H9 (cell line): ENCODE results near the gene RNPEPL1. TPM values are rescaled to one million over a fixed set of nuclear protein-coding genes. Genes with fewer than 3 reads are reported as not detected.

Experiments used
- DNase-seq: peaks from one replicate; pipeline ENCODE4 v3.0.0-alpha.2; 2017
- H2AFZ ChIP-seq: one replicate; pipeline ENCODE4 v1.6.1; 2013; ENCODE audit warnings: mild to moderate bottlenecking, low read length, control low read depth, moderate library complexity
- H2AK5ac ChIP-seq: 2 replicates; pipeline ENCODE4 v1.6.1; 2013; ENCODE audit warnings: low read length, control low read depth, mixed read lengths; ENCODE audit not compliant: insufficient read length
- H2BK120ac ChIP-seq: one replicate; pipeline ENCODE4 v1.6.1; 2013; ENCODE audit warnings: low read depth, mild to moderate bottlenecking, low read length, control low read depth, inconsistent platforms; ENCODE audit not compliant: poor library complexity, severe bottlenecking
- H2BK12ac ChIP-seq: 2 replicates; pipeline ENCODE4 v1.6.1; 2013; ENCODE audit warnings: low read length, control low read depth, mixed read lengths, low read depth; ENCODE audit not compliant: insufficient read length
- H2BK15ac ChIP-seq: 2 replicates; pipeline ENCODE4 v1.6.1; 2013; ENCODE audit warnings: low read depth, low read length, control low read depth
- H2BK20ac ChIP-seq: one replicate; pipeline ENCODE4 v1.6.1; 2013; ENCODE audit warnings: low read depth, mild to moderate bottlenecking, low read length, control low read depth, inconsistent platforms; ENCODE audit not compliant: poor library complexity, severe bottlenecking
- H2BK5ac ChIP-seq: 2 replicates; pipeline ENCODE4 v1.6.1; 2013; ENCODE audit warnings: low read length, control low read depth, mixed read lengths; ENCODE audit not compliant: insufficient read length
- H3K14ac ChIP-seq: 2 replicates; pipeline ENCODE4 v1.6.1; 2013; ENCODE audit warnings: low read length, control low read depth; ENCODE audit not compliant: insufficient read depth
- H3K18ac ChIP-seq: 2 replicates; pipeline ENCODE4 v1.6.1; 2013; ENCODE audit warnings: low read depth, mild to moderate bottlenecking, mixed read lengths, low read length, control low read depth; ENCODE audit not compliant: insufficient read length
- H3K23ac ChIP-seq: 2 replicates; pipeline ENCODE4 v1.6.1; 2013; ENCODE audit warnings: low read length, control low read depth, mixed read lengths, low read depth; ENCODE audit not compliant: insufficient read length
- H3K23me2 ChIP-seq: 2 replicates; pipeline ENCODE4 v1.6.1; 2013; ENCODE audit warnings: low read depth, mild to moderate bottlenecking, mixed read lengths, low read length, control low read depth; ENCODE audit not compliant: insufficient read length, poor library complexity, severe bottlenecking
- H3K27ac ChIP-seq: 2 replicates; pipeline ENCODE4 v1.5.1; 2013; ENCODE audit warnings: low read length, control low read depth, mixed read lengths, low read depth; ENCODE audit not compliant: insufficient read length
- H3K27me3 ChIP-seq: 2 replicates; pipeline ENCODE4 v1.6.1; 2013; ENCODE audit warnings: low read length, control low read depth, inconsistent platforms; ENCODE audit not compliant: insufficient read depth
- H3K4ac ChIP-seq: 2 replicates; pipeline ENCODE4 v1.6.1; 2013; ENCODE audit warnings: low read depth, mild to moderate bottlenecking, control low read depth, inconsistent platforms, low read length, moderate library complexity
- H3K4me1 ChIP-seq: 2 replicates; pipeline ENCODE4 v1.6.1; 2013; ENCODE audit warnings: low read length, control low read depth, inconsistent platforms; ENCODE audit not compliant: insufficient read depth
- H3K4me2 ChIP-seq: 2 replicates; pipeline ENCODE4 v1.6.1; 2013; ENCODE audit warnings: low read length, control low read depth, mixed read lengths; ENCODE audit not compliant: insufficient read length, insufficient read depth
- H3K56ac ChIP-seq: 2 replicates; pipeline ENCODE4 v1.6.1; 2013; ENCODE audit warnings: low read depth, mild to moderate bottlenecking, mixed read lengths, low read length, control low read depth; ENCODE audit not compliant: insufficient read length
- H3K79me1 ChIP-seq: 2 replicates; pipeline ENCODE4 v1.6.1; 2013; ENCODE audit warnings: low read depth, mild to moderate bottlenecking, moderate library complexity, low read length, control low read depth, inconsistent platforms; ENCODE audit not compliant: insufficient read depth, poor library complexity, severe bottlenecking
- H3K79me2 ChIP-seq: 2 replicates; pipeline ENCODE4 v1.6.1; 2013; ENCODE audit warnings: low read length, control low read depth, inconsistent platforms; ENCODE audit not compliant: insufficient read depth
- H3K9ac ChIP-seq: 2 replicates; pipeline ENCODE4 v1.6.1; 2013; ENCODE audit warnings: low read length, control low read depth, mixed read lengths; ENCODE audit not compliant: insufficient read length; ENCODE audit errors: extremely low read depth
- H3K9me3 ChIP-seq: one replicate; pipeline ENCODE4 v1.6.1; 2013; ENCODE audit warnings: low read depth, low read length, inconsistent platforms; ENCODE audit not compliant: control insufficient read depth
- H3T11ph ChIP-seq: one replicate; pipeline ENCODE4 v1.6.1; 2013; ENCODE audit warnings: mild to moderate bottlenecking, low read length, control low read depth, inconsistent platforms
- H4K20me1 ChIP-seq: one replicate; pipeline ENCODE4 v1.6.1; 2013; ENCODE audit not compliant: control insufficient read depth, insufficient read length, insufficient read depth
- H4K5ac ChIP-seq: 2 replicates; pipeline ENCODE4 v1.6.1; 2013; ENCODE audit warnings: low read depth, mild to moderate bottlenecking, mixed read lengths, low read length, control low read depth; ENCODE audit not compliant: insufficient read length
- H4K8ac ChIP-seq: replicated peaks from 2 replicates; pipeline ENCODE4 v1.6.1; 2013; ENCODE audit warnings: low read length, control low read depth, mixed read lengths, low read depth; ENCODE audit not compliant: insufficient read length
- H4K91ac ChIP-seq: 2 replicates; pipeline ENCODE4 v1.6.1; 2013; ENCODE audit warnings: low read depth, mild to moderate bottlenecking, moderate library complexity, mixed read lengths, low read length, control low read depth; ENCODE audit not compliant: insufficient read length
- H3K27ac Mint-ChIP-seq, 3 experiments: 2 replicates in 2 of 3; 3 replicates in 1 of 3; pipeline ENCODE4 v1.8.0; 2020 to 2021; ENCODE audit warnings: mixed read lengths in 3 of 3, mild to moderate bottlenecking in 1 of 3, moderate library complexity in 1 of 3
- H3K27me3 Mint-ChIP-seq: 2 replicates; pipeline ENCODE4 v1.8.0; 2021; ENCODE audit warnings: low read depth, mild to moderate bottlenecking, moderate library complexity, mixed read lengths
- H3K36me3 Mint-ChIP-seq, 3 experiments: 2 replicates in 2 of 3; 3 replicates in 1 of 3; pipeline ENCODE4 v1.8.0; 2020 to 2021; ENCODE audit warnings: low read depth in 3 of 3, mixed read lengths in 3 of 3; ENCODE audit not compliant: insufficient read depth in 1 of 3
- H3K4me1 Mint-ChIP-seq, 2 experiments: 2 replicates each; pipeline ENCODE4 v1.8.0; 2020; ENCODE audit warnings: mixed read lengths in 2 of 2
- H3K4me3 Mint-ChIP-seq, 2 experiments: 2 replicates in 1 of 2; 3 replicates in 1 of 2; pipeline ENCODE4 v1.8.0; 2020 to 2021; ENCODE audit warnings: mild to moderate bottlenecking in 2 of 2, mixed read lengths in 2 of 2, moderate library complexity in 1 of 2
- H3K9me3 Mint-ChIP-seq, 2 experiments: 2 replicates in 1 of 2; 3 replicates in 1 of 2; pipeline ENCODE4 v1.8.0; 2020; ENCODE audit warnings: mild to moderate bottlenecking in 2 of 2, mixed read lengths in 2 of 2, moderate library complexity in 1 of 2
- CTCF ChIP-seq: fragments of 200-600 bp; sonication (generic); conservative IDR thresholded peaks from 3 replicates; pipeline ENCODE4 v1.8.0; 2021; ENCODE audit warnings: antibody characterized with exemption, mild to moderate bottlenecking
- WGBS: extraction: QIAGEN DNeasy Blood & Tissue Kit; methylation state at CpG from one replicate; pipeline ENCODE4 v1.1.7; 2013; ENCODE audit warnings: missing lambda C conversion rate, low lambda C conversion rate, mixed read lengths; ENCODE audit not compliant: insufficient read length; ENCODE audit errors: extremely low coverage; 5-methylcytosine and 5-hydroxymethylcytosine counted together
- total RNA-seq: library from RNA; stranded (reverse); gene quantifications from 2 replicates; pipeline ENCODE4 v1.2.1, GENCODE V29; 2021

Gene RNPEPL1
- total RNA-seq, 1 experiment from 2014 or later, result 22.5 TPM

GRCh38 chr2:240590681-240591111 is 22.4 kb downstream of the RNPEPL1 start:
- H3K14ac ChIP-seq, result no peak overlapping the region
- no peak overlapping the region for H2BK20ac ChIP-seq
- H3K4ac ChIP-seq, result no peak overlapping the region
- no peaks in the 10 kb centered on the region; the same call in 1 of the 2 replicates for H3K27me3 Mint-ChIP-seq
- H4K5ac ChIP-seq, result no peak overlapping the region
- H2AK5ac ChIP-seq, result no peak overlapping the region
- H3K4me1 ChIP-seq, result peaks cover 7% of the 10 kb centered on the region; the same call in 1 of the 2 replicates
- H3K4me3 Mint-ChIP-seq, result no peak overlapping the region
- no peaks in the 10 kb centered on the region for H4K20me1 ChIP-seq
- no peak overlapping the region for H2BK15ac ChIP-seq
- H3K23ac ChIP-seq, result no peak overlapping the region
- H3K4me1 Mint-ChIP-seq, result peaks cover 13 to 15% of the 10 kb centered on the region in 2 experiments
- no peaks in the 10 kb centered on the region for H3K27me3 ChIP-seq
- H3T11ph ChIP-seq, result no peak overlapping the region
- H3K23me2 ChIP-seq, result peaks cover 10% of the 10 kb centered on the region
- H3K9ac ChIP-seq, result no peak overlapping the region
- no peak overlapping the region for H3K27ac Mint-ChIP-seq
- no peak overlapping the region for H3K4me2 ChIP-seq
- H3K9me3 Mint-ChIP-seq, result peaks cover 0 to 2% of the 10 kb centered on the region in 2 experiments; a peak in 1 of 5 replicates
- peaks cover 5% of the 10 kb centered on the region for H3K79me1 ChIP-seq
- no peak overlapping the region for H3K56ac ChIP-seq
- H2BK12ac ChIP-seq, result no peak overlapping the region
- H3K79me2 ChIP-seq, result peaks cover 11% of the 10 kb centered on the region; the same call in 1 of the 2 replicates
- no peak overlapping the region for H3K27ac ChIP-seq
- no CpG with 5 or more reads among the region's 21 CpGs for WGBS
- no peak overlapping the region for H2AFZ ChIP-seq
- no peak overlapping the region for H4K91ac ChIP-seq
- no peak overlapping the region for H2BK120ac ChIP-seq
- peaks cover 12 to 30% (median 13%) of the 10 kb centered on the region in 3 experiments for H3K36me3 Mint-ChIP-seq
- no peak overlapping the region for H3K18ac ChIP-seq
- no peak overlapping the region for H2BK5ac ChIP-seq
- no peaks in the 10 kb centered on the region for H3K9me3 ChIP-seq
- DNase-seq, result no peak
- TF ChIP-seq CTCF, result no peak
- no peak overlapping the region for H4K8ac ChIP-seq
